Activated CD8-positive, alpha-beta memory T cell treated with anti-CD3 and anti-CD28 coated beads, Interleukin-2, amount 50 U/mL, for 48 hours (primary cell): ENCODE measurements around the gene S100A8.
A peak's percentile ranks its signal among the peaks of the same experiment; 100 is the strongest.
"Not testable (repeated sequence)": the region's sequence is repeated elsewhere in the genome, so short reads cannot be mapped to it uniquely, and the experiment has no call there.

Experiments used
- DNase-seq: peaks from one replicate; pipeline ENCODE4 v3.0.0-alpha.2; 2020

S100A8 gene

DNA sequence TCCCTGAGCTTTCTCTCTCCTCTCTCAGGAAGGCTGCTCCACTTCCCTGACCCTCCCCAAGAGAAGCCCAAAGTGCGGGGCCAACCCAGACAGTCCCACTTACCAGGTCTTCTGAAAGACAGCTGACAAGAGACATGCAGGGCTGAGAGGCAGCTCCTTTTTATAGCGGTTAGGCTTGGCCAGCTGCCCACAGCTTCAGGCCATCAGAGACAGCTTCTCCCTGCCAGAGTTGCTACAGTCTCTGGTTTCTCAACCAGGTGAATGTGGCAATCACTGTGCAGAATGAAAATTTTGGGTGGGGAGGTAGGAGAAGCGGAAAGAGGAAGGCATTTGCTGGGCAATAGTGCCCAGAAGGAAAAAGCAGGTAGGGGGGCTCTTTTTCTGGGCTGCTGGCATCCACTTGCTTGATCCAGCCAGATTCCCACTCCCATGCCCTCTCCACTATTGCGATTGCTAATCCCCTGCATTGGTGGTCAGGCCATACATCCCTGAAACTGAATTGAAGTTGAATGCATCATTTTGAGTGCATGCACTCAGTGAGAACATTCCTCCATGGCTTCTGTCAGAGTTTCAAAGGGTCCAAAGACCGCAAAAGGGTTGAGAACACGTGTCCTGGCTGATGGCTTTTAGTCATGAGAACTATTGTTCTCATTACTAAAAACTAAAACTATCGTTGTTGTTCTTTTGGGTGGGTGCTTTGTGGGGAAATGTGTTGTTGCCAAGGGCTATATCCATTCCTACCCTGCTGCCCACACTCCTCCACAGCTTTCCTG, at the start of gene S100A8:
TSS of gene S100A8 (minus strand) at position 136 of the 773 bp plus-strand sequence. CDS start 538 bp downstream, outside the sequence.
- DNase-seq = no peak

GRCh38 chr1:153439273-153439672, 48.4 kb upstream of the S100A8 start:
- DNase-seq = peak; percentile 29

DNA sequence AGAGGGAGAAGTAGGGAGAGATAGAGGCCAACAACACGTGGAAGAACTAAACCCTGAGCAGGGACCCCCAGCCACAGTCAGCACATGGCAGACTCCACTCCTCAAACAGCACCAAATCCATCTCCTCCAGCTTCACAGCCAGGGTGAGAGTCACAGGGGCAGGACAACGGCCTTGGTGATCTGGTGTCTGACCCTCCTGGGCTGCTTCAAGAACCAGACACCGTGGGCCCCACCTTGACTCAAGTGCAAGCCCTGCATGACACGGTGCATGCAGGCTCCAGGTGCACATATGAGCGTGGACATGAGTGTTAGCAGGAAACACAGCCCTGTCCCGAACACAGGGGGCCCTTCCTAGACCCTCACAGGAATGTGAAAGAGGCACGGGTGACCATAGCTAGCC, 47.7 kb upstream of the S100A8 start:
- DNase-seq = peak; percentile 13

- no peak for DNase-seq
Measured at GRCh38 chr1:153437236-153437635, 46.4 kb upstream of the S100A8 start.

DNA sequence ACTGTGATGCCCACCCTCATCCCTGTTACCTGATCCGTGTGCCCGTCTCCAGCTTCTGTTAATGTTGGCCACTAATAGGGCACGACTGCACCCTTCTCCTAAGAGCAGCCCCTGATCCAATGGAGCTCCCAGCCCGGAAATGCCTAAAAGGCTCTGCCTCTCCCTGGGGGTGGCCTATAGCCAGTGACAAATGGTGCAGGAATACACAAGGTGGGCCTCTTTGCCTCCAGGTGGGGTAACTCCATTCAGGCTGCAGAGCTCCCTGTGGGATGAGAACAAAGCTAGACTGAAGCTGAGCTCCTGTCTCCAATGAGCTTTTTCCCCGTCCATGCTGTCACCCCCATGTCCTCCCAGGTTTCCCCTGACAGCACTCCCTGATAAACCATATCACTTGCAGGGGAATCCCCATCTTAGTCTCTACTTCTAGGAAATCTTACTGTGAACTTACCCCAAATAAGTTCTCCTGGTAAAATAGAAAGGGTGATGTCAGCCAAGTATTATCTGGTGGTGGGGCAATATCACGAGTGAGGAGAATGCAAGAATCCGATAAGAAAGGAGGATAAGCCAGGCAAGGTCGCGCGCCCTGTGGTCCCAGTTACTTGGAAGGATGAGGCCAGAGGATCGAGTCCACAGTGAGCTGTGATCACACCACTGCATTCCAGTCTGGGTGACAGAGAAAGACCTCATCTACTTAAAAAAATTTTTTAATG, 44.0 kb upstream of the S100A8 start:
- DNase-seq = no peak

DNA sequence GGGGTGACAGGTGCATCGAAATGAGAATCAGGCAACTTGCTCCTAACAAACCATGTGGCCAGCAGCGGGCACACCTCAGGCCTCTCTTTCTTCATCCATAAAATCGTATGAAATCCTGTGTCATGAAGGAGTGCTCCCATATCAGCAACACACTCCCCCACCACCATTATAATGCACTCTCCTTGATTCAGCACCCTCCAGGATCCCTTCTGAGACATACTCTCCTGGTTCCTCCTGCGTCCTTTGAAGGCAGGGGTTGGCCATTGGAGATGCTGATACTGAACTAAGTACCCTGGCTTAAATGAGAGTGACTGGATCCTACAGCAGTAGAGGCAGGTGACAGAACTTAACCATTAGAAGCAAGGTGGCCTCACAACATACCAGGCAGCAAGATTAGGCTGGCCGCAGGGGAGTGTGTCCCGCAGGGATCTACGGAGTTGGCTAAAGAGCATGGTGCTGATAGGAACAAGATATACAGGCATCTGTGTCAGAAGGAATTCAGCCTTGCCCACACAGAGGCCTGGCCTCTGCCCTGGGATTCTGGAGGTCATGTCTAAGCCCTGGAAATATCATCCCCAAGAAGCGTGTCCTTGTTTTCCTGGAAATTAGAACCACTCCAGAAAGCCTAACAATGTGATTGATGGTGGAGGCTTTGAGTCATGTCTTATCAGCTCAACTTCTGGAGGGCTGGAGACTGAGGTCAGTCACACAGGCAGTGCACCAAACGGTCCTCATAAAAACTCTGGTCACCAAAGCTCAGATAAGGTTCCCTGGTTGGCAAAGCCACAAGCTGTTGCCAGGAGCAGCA, 42.2 kb upstream of the S100A8 start:
- DNase-seq = no peak

DNA sequence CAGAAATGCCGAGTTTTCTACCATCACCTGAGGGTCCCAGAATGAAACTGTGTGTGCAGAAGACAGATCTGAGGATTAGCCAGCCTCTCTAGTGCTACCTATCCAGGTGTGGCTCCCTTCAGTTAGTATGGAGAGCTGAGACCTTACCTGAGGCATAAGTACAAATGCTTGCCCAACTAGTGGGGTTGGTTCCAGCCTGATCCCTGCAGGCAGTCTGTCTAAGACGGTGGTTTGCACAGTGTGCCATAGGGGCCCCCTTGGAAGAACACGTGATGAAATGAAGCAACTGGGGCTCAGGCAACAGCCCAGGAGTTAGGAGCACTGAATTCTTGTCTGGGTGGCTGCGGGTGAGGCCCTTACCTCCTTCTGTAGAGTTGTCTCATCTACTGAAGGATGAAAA, 41.1 kb upstream of the S100A8 start:
- no peak for DNase-seq

DNA sequence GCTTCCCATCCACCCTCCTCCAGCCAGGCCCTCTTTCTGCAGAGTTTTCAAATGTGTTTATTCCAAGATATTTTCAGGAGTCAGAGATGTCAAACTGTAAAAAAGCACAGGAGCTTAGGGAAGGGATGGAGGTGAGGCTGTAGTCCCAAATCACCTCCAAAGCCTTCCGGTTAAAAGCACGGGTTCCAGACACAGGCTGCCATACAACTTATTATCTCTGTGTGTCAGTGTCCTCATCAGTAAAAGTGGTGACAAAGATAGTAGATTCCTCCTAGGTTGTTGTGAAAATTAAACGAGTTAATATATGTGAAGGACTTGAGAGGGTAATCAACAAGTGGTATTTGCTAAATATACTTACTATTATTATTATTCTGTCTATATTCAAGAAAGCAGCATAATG, 40.6 kb upstream of the S100A8 start:
- no peak for DNase-seq

- DNase-seq = no peak
Measured at GRCh38 chr1:153431002-153431401, 40.1 kb upstream of the S100A8 start.

GRCh38 chr1:153430561-153430960, 39.7 kb upstream of the S100A8 start:
- DNase-seq = no peak

DNA sequence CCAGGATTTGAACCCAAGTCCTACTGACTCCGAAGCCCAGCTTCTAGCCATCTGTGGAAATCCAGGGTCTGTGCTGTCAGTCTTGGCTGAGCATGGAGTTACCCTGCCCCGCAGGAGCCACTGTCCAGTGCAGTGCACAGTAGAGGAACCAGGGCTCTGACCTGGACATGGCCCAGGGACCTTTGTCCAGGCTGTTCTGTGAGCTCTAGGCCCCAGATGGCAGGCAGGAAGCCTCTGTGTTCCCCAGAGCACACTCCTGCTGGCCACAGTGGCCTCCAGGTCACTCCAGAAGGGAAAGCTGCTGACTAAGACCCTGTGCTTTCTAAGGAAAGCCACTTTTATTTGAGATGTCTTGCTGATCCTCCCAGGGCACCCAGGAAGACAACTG, 39.3 kb upstream of the S100A8 start:
- no peak for DNase-seq

- DNase-seq = no peak
Measured at GRCh38 chr1:153429266-153430165, 38.6 kb upstream of the S100A8 start.

GRCh38 chr1:153428791-153429190, 37.9 kb upstream of the S100A8 start:
- DNase-seq = no peak

DNA sequence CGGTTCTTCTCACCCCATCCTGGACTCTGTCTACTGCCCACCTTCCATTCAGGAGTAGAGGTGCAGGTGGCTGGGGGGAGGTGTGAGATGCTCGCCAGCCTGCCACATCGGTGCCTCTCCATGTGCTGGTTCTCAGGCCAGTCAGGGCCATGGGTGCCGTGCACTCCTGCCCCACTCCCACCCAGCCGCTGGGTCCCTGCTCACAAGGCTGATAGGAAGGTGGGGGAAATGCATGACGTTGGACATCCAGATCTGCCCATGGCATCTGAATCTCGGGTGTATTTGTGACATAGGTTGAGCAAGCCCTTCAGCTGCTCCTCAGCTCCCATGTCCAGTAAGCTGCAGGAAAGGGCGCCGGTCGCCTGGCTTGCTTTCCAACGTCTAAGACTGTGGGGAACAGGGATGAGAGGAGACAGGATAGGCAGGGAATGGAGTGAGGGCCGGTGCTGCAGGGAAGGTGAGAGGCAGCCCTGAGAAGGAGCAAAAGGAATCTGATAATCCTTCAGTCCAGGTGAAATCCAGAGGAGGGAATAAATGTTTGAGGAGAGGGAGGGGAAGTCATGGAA, 37.3 kb upstream of the S100A8 start:
- no peak for DNase-seq

- no peak for DNase-seq
Measured at GRCh38 chr1:153426809-153427208, 35.9 kb upstream of the S100A8 start.

DNA sequence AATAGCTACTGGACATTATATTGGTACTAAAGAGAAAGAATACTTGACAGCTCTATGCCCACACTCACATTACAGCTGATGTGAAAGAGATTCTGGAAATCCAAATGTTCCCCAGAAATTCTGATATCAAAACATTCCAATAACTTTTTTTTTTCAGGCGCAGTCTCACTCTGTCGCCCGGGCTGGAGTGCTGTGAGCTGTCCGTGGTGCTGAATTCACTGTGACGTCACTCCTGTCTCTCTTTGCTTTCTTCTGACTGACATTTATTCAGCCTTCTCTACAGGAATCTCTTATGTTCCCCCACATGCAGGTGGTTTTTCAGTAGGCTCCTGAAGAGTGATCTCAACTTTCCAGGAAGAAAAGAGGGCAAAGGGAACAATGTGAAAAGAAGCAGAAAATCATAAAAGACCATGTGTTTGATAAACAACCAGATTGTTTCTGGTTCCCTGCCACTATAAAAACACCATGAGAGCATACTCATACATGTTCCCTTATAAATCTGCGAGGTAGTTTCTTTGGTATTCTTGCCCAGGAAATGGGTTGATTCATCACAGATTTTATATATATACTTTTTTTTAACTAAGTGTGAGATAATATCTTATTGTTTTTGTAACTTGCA, 31.7 kb upstream of the S100A8 start:
- peak; percentile 88 for DNase-seq

GRCh38 chr1:153420306-153420705, 29.4 kb upstream of the S100A8 start:
- no peak for DNase-seq

GRCh38 chr1:153419436-153419793, 28.5 kb upstream of the S100A8 start:
- DNase-seq = not testable (repeated sequence)

GRCh38 chr1:153418758-153419435, 28.0 kb upstream of the S100A8 start:
- not testable (repeated sequence) for DNase-seq

GRCh38 chr1:153417136-153417888, 26.4 kb upstream of the S100A8 start:
- DNase-seq = no peak
